CD4-positive, alpha-beta T cell treated with Interleukin-6 at 100 ng/mL for 8 hours (primary cell): ENCODE measurements around the gene ZNF221.
"Not testable (repeated sequence)": the region's sequence is repeated elsewhere in the genome, so short reads cannot be mapped to it uniquely, and the experiment has no call there.

Experiments
- DNase-seq: peaks from one replicate; pipeline ENCODE4 v3.0.0-alpha.2; 2020; ENCODE audit warnings: mixed read lengths, low spot score

The ZNF221 gene

GRCh38 chr19:43950834-43951645, at the start of gene ZNF221:
Gene ZNF221 (plus strand): TSS chr19:43951228. CDS start chr19:43962727, 11,499 bp downstream.
- DNase-seq, result peak; percentile 66

GRCh38 chr19:43901395-43902390, 49.3 kb upstream of the ZNF221 start:
- peak; percentile 51 for DNase-seq

GRCh38 chr19:43902399-43902798, 48.6 kb upstream of the ZNF221 start:
- no peak for DNase-seq

- DNase-seq, result no peak
Measured at GRCh38 chr19:43905897-43906296, 45.1 kb upstream of the ZNF221 start.

- DNase-seq, result no peak
Measured at GRCh38 chr19:43906774-43907173, 44.3 kb upstream of the ZNF221 start.

GRCh38 chr19:43908659-43909058, 42.4 kb upstream of the ZNF221 start:
- no peak for DNase-seq

GRCh38 chr19:43910884-43911283, 40.1 kb upstream of the ZNF221 start:
- DNase-seq, result no peak

- DNase-seq, result no peak
Measured at GRCh38 chr19:43913383-43913782, 37.6 kb upstream of the ZNF221 start.

GRCh38 chr19:43914051-43914450, 37.0 kb upstream of the ZNF221 start:
- DNase-seq, result no peak

- no peak for DNase-seq
Measured at GRCh38 chr19:43923875-43924274, 27.2 kb upstream of the ZNF221 start.

GRCh38 chr19:43928820-43929219, 22.2 kb upstream of the ZNF221 start:
- DNase-seq, result no peak

GRCh38 chr19:43934055-43934984, 16.7 kb upstream of the ZNF221 start:
- no peak for DNase-seq

- DNase-seq, result peak; percentile 87
Measured at GRCh38 chr19:43934985-43935708, 15.9 kb upstream of the ZNF221 start, which contains the start of gene ZNF45. Gene ZNF45 (minus strand): TSS chr19:43935282. CDS start chr19:43922185, 13,097 bp downstream.

GRCh38 chr19:43936188-43936587, 14.8 kb upstream of the ZNF221 start:
- no peak for DNase-seq

- no peak for DNase-seq
Measured at GRCh38 chr19:43939557-43940260, 11.3 kb upstream of the ZNF221 start.

GRCh38 chr19:43940719-43941118, 10.3 kb upstream of the ZNF221 start:
- DNase-seq, result no peak

GRCh38 chr19:43941209-43941608, 9.8 kb upstream of the ZNF221 start:
- no peak for DNase-seq

- not testable (repeated sequence) for DNase-seq
Measured at GRCh38 chr19:43947412-43947811, 3.6 kb upstream of the ZNF221 start.

GRCh38 chr19:43949803-43950202, 1.2 kb upstream of the ZNF221 start:
- DNase-seq, result not testable (repeated sequence)

- no peak for DNase-seq
Measured at GRCh38 chr19:43956827-43957226, 5.8 kb downstream of the ZNF221 start.
